ENCODE results near the gene PARPBP. TPM values are rescaled to one million over a fixed set of nuclear protein-coding genes. Genes with fewer than 3 reads are reported as not detected.
"Not testable (repeated sequence)": the region's sequence is repeated elsewhere in the genome, so short reads cannot be mapped to it uniquely, and the experiment has no call there.

PARPBP gene
- polyA plus RNA-seq, 6 donors from 2014 or later, result 2.3 to 3.0 (median 2.6) TPM

DNA sequence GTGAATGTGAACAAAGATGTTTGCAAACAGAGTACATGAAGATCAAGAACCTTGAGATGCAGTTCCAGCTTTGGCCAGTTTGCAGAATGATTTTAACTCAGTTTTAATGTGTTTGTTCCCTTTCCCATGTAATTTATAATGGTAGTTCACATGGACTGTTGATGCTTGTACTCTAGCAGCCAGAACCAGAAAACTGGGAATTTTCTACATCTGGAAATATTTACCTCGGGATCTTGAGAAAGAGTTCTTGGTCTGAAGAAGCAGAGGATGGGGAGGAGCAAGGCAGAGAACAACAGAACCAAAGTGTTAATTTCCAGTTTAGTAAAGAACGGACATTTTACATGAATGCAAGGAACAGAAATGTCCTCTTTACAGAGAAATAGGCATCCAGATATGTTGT lies 114.6 kb downstream of the PARPBP start:
- H3K27ac Mint-ChIP-seq, result no peak overlapping the region
- no peak for ATAC-seq (ENCODE audit: low read depth in 2 of 2)

DNA sequence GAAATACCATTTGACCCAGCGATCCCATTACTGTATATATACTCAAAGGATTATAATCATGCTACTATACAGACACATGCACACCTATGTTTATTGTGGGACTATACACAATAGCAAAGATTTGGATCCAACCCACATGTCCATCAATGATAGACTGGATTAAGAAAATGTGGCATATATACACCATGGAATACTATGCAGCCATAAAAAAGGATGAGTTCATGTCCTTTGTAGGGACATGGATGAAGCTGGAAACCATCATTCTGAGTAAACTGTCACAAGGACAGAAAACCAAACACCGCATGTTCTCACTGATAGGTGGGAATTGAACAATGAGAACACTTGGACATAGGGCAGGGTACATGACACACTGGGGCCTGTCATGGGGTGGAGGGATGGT lies 120.9 kb downstream of the PARPBP start:
- Mint-ChIP-seq H3K27me3 (peaks cover 13 to 22% (median 19%) of the 10 kb centered on the region in 3 donors), H3K9me3 (peaks cover 5 to 24% (median 17%) of the 10 kb centered on the region in 7 donors)
- H3K36me3 Mint-ChIP-seq; H3K4me3 Mint-ChIP-seq; DNase-seq; ATAC-seq (ENCODE audit: low read depth in 2 of 2); H3K4me1 Mint-ChIP-seq; H3K27ac Mint-ChIP-seq: not testable (repeated sequence)

More for the DNA sequence above, 114.6 kb downstream of the PARPBP start:
- no peak for DNase-seq
- H3K9me3 Mint-ChIP-seq, result peaks cover 0 to 7% (median 2%) of the 10 kb centered on the region in 7 donors
- no peak overlapping the region for H3K4me3 Mint-ChIP-seq
- H3K27me3 Mint-ChIP-seq, result peaks cover 19 to 38% (median 28%) of the 10 kb centered on the region in 3 donors
- no peaks in the 10 kb centered on the region for H3K4me1 Mint-ChIP-seq
- no peaks in the 10 kb centered on the region for H3K36me3 Mint-ChIP-seq

Other genes starting within 250 kb of the PARPBP start
- gene DRAM1, start 242.6 kb upstream of the PARPBP start, polyA plus RNA-seq (ENCODE audit: low read depth in 6 of 6), result 1 to 10 TPM in 5 of 6 donors, not detected in 1; 3.2 to 7.5 (median 6.4) TPM
- 100 to 1,000 TPM in 5 of 6 donors, 10 to 100 TPM in 1; 77.8 to 146 (median 122) TPM for gene WASHC3, start 58.2 kb upstream of the PARPBP start, polyA plus RNA-seq (ENCODE audit: low read depth in 6 of 6)
- 10 to 100 TPM; 31.4 to 39.6 (median 37.6) TPM for gene NUP37, start 69 bp upstream of the PARPBP start, polyA plus RNA-seq (ENCODE audit: low read depth in 6 of 6)
- not detected for gene PMCH, start 77.7 kb downstream of the PARPBP start, polyA plus RNA-seq (ENCODE audit: low read depth in 6 of 6)